ENCODE measurements around the gene KREMEN1.
"Not testable (repeated sequence)": the region's sequence is repeated elsewhere in the genome, so short reads cannot be mapped to it uniquely, and the experiment has no call there.

The KREMEN1 gene

DNA sequence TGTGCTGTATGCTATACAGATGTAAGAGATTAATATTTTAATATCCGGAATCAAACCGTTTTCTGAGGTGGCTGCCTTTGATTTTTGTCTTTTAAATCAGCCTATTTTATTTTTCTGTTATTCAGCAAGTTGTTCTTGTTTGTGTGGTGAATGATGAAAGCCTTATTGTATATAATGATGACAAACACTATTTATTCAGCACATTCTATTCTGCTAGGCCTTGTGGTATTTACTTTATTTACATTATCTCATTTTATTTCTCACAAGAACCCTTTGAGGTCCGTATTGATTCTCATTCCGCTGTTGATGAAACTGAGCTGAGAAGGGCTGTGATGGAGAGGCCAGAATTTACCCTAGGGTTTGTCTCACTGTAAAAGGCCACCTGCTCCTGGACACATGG lies 40.5 kb downstream of the KREMEN1 start:
- no peak for DNase-seq (ENCODE audit: low read depth)

DNA sequence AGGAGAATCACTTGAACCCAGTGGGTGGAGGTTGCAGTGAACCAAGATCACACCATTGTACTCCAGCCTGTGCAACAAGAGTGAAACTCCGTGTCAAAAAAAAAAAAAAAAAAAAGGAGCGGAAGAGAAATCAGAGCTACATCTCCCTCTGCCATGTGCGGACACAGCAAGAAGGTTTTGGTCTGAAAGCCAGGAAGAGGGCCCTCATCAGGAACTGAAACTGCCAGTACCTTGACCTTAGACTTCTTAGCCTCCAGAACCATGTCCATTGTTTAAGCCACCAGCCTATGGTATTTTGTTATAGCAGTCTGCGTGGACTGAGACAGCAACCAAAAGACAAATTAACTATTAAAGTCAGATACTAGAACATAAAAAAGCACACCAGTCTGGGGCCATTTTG lies 41.6 kb downstream of the KREMEN1 start:
- H3K4me3 ChIP-seq (ENCODE audit: low read depth, low read length): no peak overlapping the region
- DNase-seq (ENCODE audit: low read depth): no peak

More for the DNA sequence above, 40.5 kb downstream of the KREMEN1 start:
- no peak overlapping the region for H3K4me3 ChIP-seq (ENCODE audit: low read depth, low read length)
- TF ChIP-seq, protein P1, sequence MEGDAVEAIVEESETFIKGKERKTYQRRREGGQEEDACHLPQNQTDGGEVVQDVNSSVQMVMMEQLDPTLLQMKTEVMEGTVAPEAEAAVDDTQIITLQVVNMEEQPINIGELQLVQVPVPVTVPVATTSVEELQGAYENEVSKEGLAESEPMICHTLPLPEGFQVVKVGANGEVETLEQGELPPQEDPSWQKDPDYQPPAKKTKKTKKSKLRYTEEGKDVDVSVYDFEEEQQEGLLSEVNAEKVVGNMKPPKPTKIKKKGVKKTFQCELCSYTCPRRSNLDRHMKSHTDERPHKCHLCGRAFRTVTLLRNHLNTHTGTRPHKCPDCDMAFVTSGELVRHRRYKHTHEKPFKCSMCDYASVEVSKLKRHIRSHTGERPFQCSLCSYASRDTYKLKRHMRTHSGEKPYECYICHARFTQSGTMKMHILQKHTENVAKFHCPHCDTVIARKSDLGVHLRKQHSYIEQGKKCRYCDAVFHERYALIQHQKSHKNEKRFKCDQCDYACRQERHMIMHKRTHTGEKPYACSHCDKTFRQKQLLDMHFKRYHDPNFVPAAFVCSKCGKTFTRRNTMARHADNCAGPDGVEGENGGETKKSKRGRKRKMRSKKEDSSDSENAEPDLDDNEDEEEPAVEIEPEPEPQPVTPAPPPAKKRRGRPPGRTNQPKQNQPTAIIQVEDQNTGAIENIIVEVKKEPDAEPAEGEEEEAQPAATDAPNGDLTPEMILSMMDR (IDR thresholded peaks at IDR 0.05; ENCODE audit: insufficient read depth, low read depth, low read length, missing control alignments): no peak

GRCh38 chr22:29115682-29116288 lies 43.0 kb downstream of the KREMEN1 start:
- no peak for DNase-seq (ENCODE audit: low read depth)
- TF ChIP-seq, protein P1 (IDR thresholded peaks at IDR 0.05; ENCODE audit: insufficient read depth, low read depth, low read length, missing control alignments): no peak
- H3K4me3 ChIP-seq (ENCODE audit: low read depth, low read length): no peak overlapping the region

More for the DNA sequence above, 41.6 kb downstream of the KREMEN1 start:
- TF ChIP-seq, protein P1 (IDR thresholded peaks at IDR 0.05; ENCODE audit: insufficient read depth, low read depth, low read length, missing control alignments): no peak

DNA sequence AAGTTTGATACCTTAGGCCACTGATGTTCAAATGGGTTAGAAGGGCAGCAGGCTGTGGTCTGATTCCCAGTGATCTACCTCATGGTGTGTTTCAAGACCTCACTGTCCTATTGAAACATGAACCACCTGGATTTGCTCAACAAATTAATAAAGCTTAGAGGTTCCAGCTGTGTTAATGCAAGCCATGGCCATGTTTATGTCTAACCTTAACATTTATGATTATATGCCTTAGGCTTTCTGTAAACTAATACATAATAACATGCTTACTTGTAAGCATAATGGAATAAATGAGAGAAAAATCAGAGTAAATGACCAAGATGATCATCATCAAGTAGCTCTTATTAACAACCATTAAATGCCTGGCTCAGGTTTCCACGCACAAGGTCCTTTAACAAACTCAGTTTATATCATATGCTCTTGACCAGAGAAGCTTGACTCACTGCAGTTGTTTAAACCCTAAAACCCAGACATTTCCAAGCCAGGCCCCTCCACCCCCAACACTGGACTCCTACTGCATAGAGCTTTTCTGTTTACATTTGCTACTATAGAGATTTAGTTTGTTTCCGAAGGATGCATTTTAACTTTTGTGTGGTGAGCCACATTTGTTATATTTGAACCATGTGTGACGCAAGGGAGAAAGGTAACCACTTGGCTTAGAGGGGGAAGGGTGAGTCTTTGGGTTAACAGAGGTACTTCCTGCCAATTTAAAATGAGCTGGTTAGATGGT lies 43.7 kb downstream of the KREMEN1 start:
- TF ChIP-seq, protein P1 (IDR thresholded peaks at IDR 0.05; ENCODE audit: insufficient read depth, low read depth, low read length, missing control alignments): no peak
- no peak overlapping the region for H3K4me3 ChIP-seq (ENCODE audit: low read depth, low read length)
- no peak for DNase-seq (ENCODE audit: low read depth)

GRCh38 chr22:29117799-29118477 lies 45.1 kb downstream of the KREMEN1 start:
- TF ChIP-seq, protein P1 (IDR thresholded peaks at IDR 0.05; ENCODE audit: insufficient read depth, low read depth, low read length, missing control alignments): no peak
- DNase-seq (ENCODE audit: low read depth): no peak
- no peak overlapping the region for H3K4me3 ChIP-seq (ENCODE audit: low read depth, low read length)

- H3K4me3 ChIP-seq (ENCODE audit: low read depth, low read length); DNase-seq (ENCODE audit: low read depth): not testable (repeated sequence)
Observed at GRCh38 chr22:29120098-29120912, 47.5 kb downstream of the KREMEN1 start.

DNA sequence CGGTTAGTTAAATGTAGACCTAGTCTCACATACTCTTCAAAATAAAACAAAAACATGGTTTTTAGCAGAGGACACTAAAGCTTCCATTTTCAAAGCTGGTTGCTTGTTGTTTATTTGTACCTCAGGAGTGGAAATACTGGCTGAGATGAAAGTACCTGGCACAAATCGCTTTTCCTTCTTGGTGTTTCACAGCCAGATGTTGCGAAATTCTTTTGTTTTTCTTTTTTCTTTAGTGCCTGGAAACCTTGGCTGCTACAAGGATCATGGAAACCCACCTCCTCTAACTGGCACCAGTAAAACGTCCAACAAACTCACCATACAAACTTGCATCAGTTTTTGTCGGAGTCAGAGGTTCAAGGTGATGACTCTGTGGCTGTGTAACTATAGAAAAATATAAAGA lies 48.3 kb downstream of the KREMEN1 start:
- TF ChIP-seq, protein P1 (IDR thresholded peaks at IDR 0.05; ENCODE audit: insufficient read depth, low read depth, low read length, missing control alignments): no peak
- no peak for DNase-seq (ENCODE audit: low read depth)
- H3K4me3 ChIP-seq (ENCODE audit: low read depth, low read length): no peak overlapping the region
